Vagina (tissue), 2 donors: Measurements from ENCODE around the gene USP47. TPM values are rescaled to one million over a fixed set of nuclear protein-coding genes. Genes with fewer than 3 reads are reported as not detected.

Experiments used
- DNase-seq, 2 donors: peaks; one replicate each; pipeline ENCODE4 v3.0.0-alpha.2; 2017; ENCODE audit errors: extremely low spot score in 2 of 2
- H3K27ac ChIP-seq: fragments of 200-600 bp; sonication (generic); one replicate; pipeline ENCODE4 v1.5.1; 2019
- H3K27me3 ChIP-seq: fragments of 200-600 bp; sonication (generic); one replicate; pipeline ENCODE4 v1.5.1; 2019
- H3K36me3 ChIP-seq, 2 donors: fragments of 200-600 bp; sonication (generic); one replicate each; pipeline ENCODE4 v1.5.1; 2017 to 2019
- H3K4me1 ChIP-seq: fragments of 200-600 bp; sonication (generic); one replicate; pipeline ENCODE4 v1.5.1; 2019
- H3K4me3 ChIP-seq, 2 donors: fragments of 200-600 bp; sonication (generic); 1 replicate in 1 of 2; 2 replicates in 1 of 2; pipeline ENCODE4 v1.5.1; 2016 to 2019
- H3K9me3 ChIP-seq: fragments of 200-600 bp; sonication (generic); one replicate; pipeline ENCODE4 v1.5.1; 2019
- CTCF ChIP-seq, 3 experiments: fragments of 450-650 bp in 2 of 3; fragments of 200-600 bp in 1 of 3; sonication (generic) in 1 of 3; IDR thresholded peaks; one replicate each; pipeline ENCODE4 v1.5.1; 2017 to 2019; ENCODE audit warnings: antibody characterized with exemption in 3 of 3, mild to moderate bottlenecking in 2 of 3, moderate library complexity in 2 of 3
- POLR2A ChIP-seq, 2 donors: fragments of 450-650 bp; IDR thresholded peaks; one replicate each; pipeline ENCODE4 v1.6.1; 2017; ENCODE audit warnings: antibody characterized with exemption in 2 of 2, mild to moderate bottlenecking in 2 of 2, moderate library complexity in 2 of 2
- POLR2AphosphoS5 ChIP-seq, 2 donors: sonication (generic); formaldehyde crosslinking; IDR thresholded peaks; one replicate each; pipeline ENCODE4 v1.9.0; 2017; ENCODE audit warnings: antibody characterized with exemption in 2 of 2, mild to moderate bottlenecking in 2 of 2, low read depth in 1 of 2; ENCODE audit not compliant: insufficient read depth in 1 of 2
- intact Hi-C: fragments of 100-400 bp; cut with DNase I; formaldehyde crosslinking; loops from one replicate; pipeline ENCODE4 v1.15.1; 2023
- total RNA-seq: library from RNA; depleted of rRNA; stranded (reverse); fragments of >200 nt; gene quantifications from one replicate; pipeline ENCODE4 v1.2.3, GENCODE V29; 2016

Gene USP47
- total RNA-seq, 1 donor from 2014 or later = 69.2 TPM

GRCh38 chr11:11952036-11952435 lies 110.3 kb downstream of the USP47 start:
- no peak for TF ChIP-seq CTCF (IDR thresholded peaks at IDR 0.05)
- no peak for TF ChIP-seq POLR2AphosphoS5 (IDR thresholded peaks at IDR 0.05; ENCODE audit: insufficient read depth in 1 of 2, low read depth in 1 of 2)
- no peak for TF ChIP-seq POLR2A (IDR thresholded peaks at IDR 0.05)
- Histone ChIP-seq H3K27me3 (no peaks in the 10 kb centered on the region), H3K9me3 (no peaks in the 10 kb centered on the region), H3K4me3 (no peak overlapping the region), H3K4me1 (no peaks in the 10 kb centered on the region), H3K36me3 (peaks cover 0 to 71% of the 10 kb centered on the region in 2 donors), H3K27ac (no peak overlapping the region)
- DNase-seq = no peak
- intact Hi-C loops = no loop called here

GRCh38 chr11:11956006-11956405 lies 114.2 kb downstream of the USP47 start:
- no peak for TF ChIP-seq POLR2AphosphoS5 (IDR thresholded peaks at IDR 0.05; ENCODE audit: insufficient read depth in 1 of 2, low read depth in 1 of 2)
- TF ChIP-seq CTCF (IDR thresholded peaks at IDR 0.05) = no peak
- no peak for TF ChIP-seq POLR2A (IDR thresholded peaks at IDR 0.05)
- H3K27ac ChIP-seq = no peak overlapping the region
- no peaks in the 10 kb centered on the region for H3K9me3 ChIP-seq
- intact Hi-C loops = no loop called here
- DNase-seq = no peak
- H3K27me3 ChIP-seq = no peaks in the 10 kb centered on the region
- peaks cover 0 to 60% of the 10 kb centered on the region in 2 donors for H3K36me3 ChIP-seq
- H3K4me3 ChIP-seq = no peak overlapping the region
- H3K4me1 ChIP-seq = peaks cover 8% of the 10 kb centered on the region

GRCh38 chr11:11958403-11959231 lies 116.8 kb downstream of the USP47 start:
- TF ChIP-seq POLR2AphosphoS5 (IDR thresholded peaks at IDR 0.05; ENCODE audit: insufficient read depth in 1 of 2, low read depth in 1 of 2) (no peak), POLR2A (IDR thresholded peaks at IDR 0.05) (no peak), CTCF (IDR thresholded peaks at IDR 0.05) (no peak)
- Histone ChIP-seq H3K4me1 (peaks cover 8% of the 10 kb centered on the region), H3K4me3 (no peak overlapping the region), H3K9me3 (no peaks in the 10 kb centered on the region), H3K27ac (no peak overlapping the region), H3K36me3 (peaks cover 0 to 36% of the 10 kb centered on the region in 2 donors), H3K27me3 (no peaks in the 10 kb centered on the region)
- no peak for DNase-seq
- intact Hi-C loops = no loop called here

GRCh38 chr11:11959601-11960000 lies 117.8 kb downstream of the USP47 start:
- H3K4me3 ChIP-seq = no peak overlapping the region
- no peak for DNase-seq
- no peak for TF ChIP-seq CTCF (IDR thresholded peaks at IDR 0.05)
- intact Hi-C loops = no loop called here
- no peaks in the 10 kb centered on the region for H3K27me3 ChIP-seq
- H3K4me1 ChIP-seq = peaks cover 8% of the 10 kb centered on the region
- H3K27ac ChIP-seq = no peak overlapping the region
- peaks cover 0 to 26% of the 10 kb centered on the region in 2 donors for H3K36me3 ChIP-seq
- H3K9me3 ChIP-seq = no peaks in the 10 kb centered on the region

GRCh38 chr11:11960687-11961086 lies 118.9 kb downstream of the USP47 start:
- no peak for TF ChIP-seq POLR2A (IDR thresholded peaks at IDR 0.05)
- TF ChIP-seq POLR2AphosphoS5 (IDR thresholded peaks at IDR 0.05; ENCODE audit: insufficient read depth in 1 of 2, low read depth in 1 of 2) = no peak
- no peak for TF ChIP-seq CTCF (IDR thresholded peaks at IDR 0.05)
- Histone ChIP-seq H3K27ac (no peak overlapping the region), H3K4me3 (no peak overlapping the region), H3K4me1 (peaks cover 8% of the 10 kb centered on the region), H3K36me3 (peaks cover 0 to 16% of the 10 kb centered on the region in 2 donors), H3K27me3 (no peaks in the 10 kb centered on the region), H3K9me3 (no peaks in the 10 kb centered on the region)
- intact Hi-C loops = no loop called here
- DNase-seq = no peak
